PC-3 (cell line): ENCODE data around the gene FYN.

ENCODE experiments used
- CTCF ChIP-seq: fragments of 300-600 bp; sonication (generic); conservative IDR thresholded peaks from 2 replicates; pipeline ENCODE4 v1.5.1; 2017; ENCODE audit warnings: antibody characterized with exemption, low read depth, mild to moderate bottlenecking, low read length
- EZH2 ChIP-seq: fragments of 300-600 bp; sonication (generic); IDR thresholded peaks from one replicate; pipeline ENCODE4 v1.6.1; 2017; ENCODE audit warnings: antibody characterized with exemption, mild to moderate bottlenecking, low read length; ENCODE audit not compliant: unreplicated experiment
- EZH2phosphoT487 ChIP-seq: fragments of 300-600 bp; sonication (generic); IDR thresholded peaks from 2 replicates; pipeline ENCODE4 v1.6.1; 2018; ENCODE audit warnings: mild to moderate bottlenecking, antibody characterized with exemption, low read length, borderline replicate concordance

- TF ChIP-seq CTCF (no peak), EZH2 (no peak), EZH2phosphoT487 (no peak)
Measured at GRCh38 chr6:111831408-111831807, 41.8 kb downstream of the FYN start.
